IMR-90 (cell line): ENCODE measurements around the gene ERC2. TPM values are rescaled to one million over a fixed set of nuclear protein-coding genes. Genes with fewer than 3 reads are reported as not detected.

Experiments used
- ATAC-seq: fragments of 200-7000 bp; cut with Tn5 transposase; 2 replicates; pipeline ENCODE4 v1.9.1; 2020; ENCODE audit warnings: low read depth, mild to moderate bottlenecking, moderate library complexity
- BruUV-seq: library from RNA; stranded (reverse); fragments of 400-500 nt; replicated peaks from 2 replicates; lab custom pipeline; 2021; lab: Mats Ljungman, UMichigan
- CTCF ChIA-PET: fragments of 300-600 bp; formaldehyde crosslinking; extraction: SDS; loops from one replicate; lab custom pipeline; 2021; ENCODE audit warnings: antibody characterized with exemption; lab: Yijun Ruan, JAX
- POLR2A ChIA-PET: fragments of 300-600 bp; sonication (Branson Sonifier 250); formaldehyde crosslinking; loops from one replicate; lab custom pipeline; 2022; ENCODE audit warnings: antibody characterized with exemption; ENCODE audit not compliant: unreplicated experiment; lab: Charles Lee
- DNase-seq: peaks from one replicate; pipeline ENCODE4 v3.0.0; 2013
- H2AFZ ChIP-seq: replicated peaks from 2 replicates; pipeline ENCODE3; 2013; ENCODE audit warnings: low read length, mild to moderate bottlenecking; ENCODE audit not compliant: poor library complexity
- H2AK5ac ChIP-seq: 2 replicates; pipeline ENCODE4 v1.6.1; 2013; ENCODE audit warnings: low read depth, low read length, inconsistent platforms
- H2AK9ac ChIP-seq: replicated peaks from 2 replicates; pipeline ENCODE3; 2013; ENCODE audit warnings: mild to moderate bottlenecking, low read depth, low read length, moderate library complexity; ENCODE audit not compliant: poor library complexity
- H2BK120ac ChIP-seq: 2 replicates; pipeline ENCODE4 v1.6.1; 2013; ENCODE audit warnings: low read depth, low read length, inconsistent platforms
- H2BK15ac ChIP-seq: 3 replicates; pipeline ENCODE4 v1.6.1; 2013; ENCODE audit warnings: low read depth, low read length, inconsistent platforms
- H2BK20ac ChIP-seq: 2 replicates; pipeline ENCODE4 v1.6.1; 2013; ENCODE audit warnings: low read depth, mild to moderate bottlenecking, inconsistent platforms, low read length, moderate library complexity
- H2BK5ac ChIP-seq: 2 replicates; pipeline ENCODE4 v1.6.1; 2013; ENCODE audit warnings: mild to moderate bottlenecking, low read depth, low read length, inconsistent platforms; ENCODE audit not compliant: poor library complexity, severe bottlenecking
- H3K14ac ChIP-seq: replicated peaks from 2 replicates; pipeline ENCODE4 v1.6.1; 2013; ENCODE audit warnings: low read depth, low read length, inconsistent platforms
- H3K18ac ChIP-seq: 2 replicates; pipeline ENCODE4 v1.6.1; 2013; ENCODE audit warnings: low read depth, low read length, control low read depth
- H3K23ac ChIP-seq: 2 replicates; pipeline ENCODE4 v1.6.1; 2013; ENCODE audit warnings: low read depth, low read length, inconsistent platforms
- H3K27ac ChIP-seq: 2 replicates; pipeline ENCODE4 v1.5.1; 2013; ENCODE audit warnings: mild to moderate bottlenecking, control low read depth, low read length; ENCODE audit not compliant: insufficient read depth
- H3K27me3 ChIP-seq: 2 replicates; pipeline ENCODE4 v1.6.1; 2013; ENCODE audit warnings: low read length; ENCODE audit not compliant: control insufficient read depth, insufficient read depth
- H3K36me3 ChIP-seq: 2 replicates; pipeline ENCODE4 v1.6.1; 2013; ENCODE audit warnings: low read length, mixed read lengths; ENCODE audit not compliant: control insufficient read depth, insufficient read depth
- H3K4ac ChIP-seq: 2 replicates; pipeline ENCODE4 v1.6.1; 2013; ENCODE audit warnings: low read depth, low read length, inconsistent platforms
- H3K4me1 ChIP-seq: 2 replicates; pipeline ENCODE4 v1.6.1; 2013; ENCODE audit warnings: low read length, mixed read lengths; ENCODE audit not compliant: control insufficient read depth, insufficient read depth
- H3K4me2 ChIP-seq: 2 replicates; pipeline ENCODE4 v1.6.1; 2013; ENCODE audit warnings: low read depth, mild to moderate bottlenecking, control low read depth, low read length, moderate library complexity
- H3K4me3 ChIP-seq: 2 replicates; pipeline ENCODE4 v1.5.1; 2013; ENCODE audit warnings: low read depth, mild to moderate bottlenecking, control low read depth, low read length, moderate library complexity; ENCODE audit not compliant: insufficient read depth
- H3K56ac ChIP-seq: 2 replicates; pipeline ENCODE4 v1.6.1; 2013; ENCODE audit warnings: low read length, inconsistent platforms; ENCODE audit not compliant: insufficient read depth; ENCODE audit errors: extremely low read depth
- H3K79me1 ChIP-seq, 2 experiments: 2 replicates each; pipeline ENCODE4 v1.6.1; 2013; ENCODE audit warnings: low read length in 2 of 2, inconsistent platforms in 1 of 2, low read depth in 1 of 2
- H3K9ac ChIP-seq: 2 replicates; pipeline ENCODE4 v1.6.1; 2013; ENCODE audit warnings: low read depth, low read length, control low read depth
- H3K9me1 ChIP-seq: 2 replicates; pipeline ENCODE4 v1.6.1; 2013; ENCODE audit warnings: low read length, inconsistent platforms; ENCODE audit not compliant: insufficient read depth
- H3K9me3 ChIP-seq: 2 replicates; pipeline ENCODE4 v1.6.1; 2013; ENCODE audit warnings: low read length; ENCODE audit not compliant: control insufficient read depth, insufficient read depth
- H4K20me1 ChIP-seq: 2 replicates; pipeline ENCODE4 v1.6.1; 2013; ENCODE audit warnings: low read length, inconsistent platforms; ENCODE audit not compliant: insufficient read depth
- H4K5ac ChIP-seq: 2 replicates; pipeline ENCODE4 v1.6.1; 2013; ENCODE audit warnings: mild to moderate bottlenecking, low read depth, low read length, control low read depth
- H4K8ac ChIP-seq, 2 experiments: 2 replicates each; pipeline ENCODE4 v1.6.1; 2013; ENCODE audit warnings: low read depth in 2 of 2, low read length in 2 of 2, control low read depth in 1 of 2, inconsistent platforms in 1 of 2
- H4K91ac ChIP-seq: 2 replicates; pipeline ENCODE4 v1.6.1; 2013; ENCODE audit warnings: low read depth, low read length, inconsistent platforms; ENCODE audit not compliant: insufficient read depth
- MAFK ChIP-seq: IDR thresholded peaks from 2 replicates; pipeline ENCODE4 v1.6.1; 2012; ENCODE audit warnings: low read depth, low read length, improper control_type of control experiment
- MXI1 ChIP-seq: IDR thresholded peaks from 2 replicates; pipeline ENCODE4 v1.6.1; 2012; ENCODE audit warnings: low read depth, mild to moderate bottlenecking, low read length, moderate library complexity, borderline replicate concordance
- RCOR1 ChIP-seq: IDR thresholded peaks from 2 replicates; pipeline ENCODE4 v1.6.1; 2012; ENCODE audit warnings: mild to moderate bottlenecking, low read length, improper control_type of control experiment; ENCODE audit not compliant: insufficient replicate concordance
- WGBS, 2 experiments: methylation state at CpG; one replicate each; pipeline versions ENCODE4 v1.1.5 to v1.1.7; 2013; ENCODE audit warnings: missing lambda C conversion rate in 2 of 2; ENCODE audit not compliant: insufficient read length in 1 of 2; ENCODE audit errors: extremely low coverage in 2 of 2; 5-methylcytosine and 5-hydroxymethylcytosine counted together
- dilution Hi-C: fragments of 300-500 bp; cut with HindIII; formaldehyde crosslinking; loops from one replicate; pipeline ENCODE4 v1.14.3; 2018; ENCODE audit warnings: low sequenced_read_pairs; ENCODE audit not compliant: unreplicated experiment
- in situ Hi-C: fragments of 300-500 bp; cut with MboI; formaldehyde crosslinking; loops from 3 replicates; pipeline ENCODE4 v1.14.3; 2019; ENCODE audit warnings: low sequenced_read_pairs, inconsistent platforms, mixed read lengths
- intact Hi-C: fragments of 100-400 bp; cut with micrococcal nuclease; formaldehyde crosslinking; loops from 2 replicates; pipeline ENCODE4 v1.10.0; 2022
- polyA plus RNA-seq, 3 experiments: library from polyadenylated mRNA; depleted of rRNA; stranded (reverse); fragments of >200 nt; gene quantifications; 2 replicates each; pipeline ENCODE4 v1.2.3, GENCODE V29; 2012; ENCODE audit warnings: low replicate concordance in 1 of 3
- total RNA-seq: library from RNA; depleted of rRNA; stranded (reverse); fragments of >200 nt; gene quantifications from 2 replicates; pipeline ENCODE4 v1.2.3, GENCODE V29; 2012
- TF ChIP-seq, protein P1 (sequence below): conservative IDR thresholded peaks from 2 replicates; pipeline ENCODE4 v1.5.1; 2012; ENCODE audit warnings: mild to moderate bottlenecking, low read depth, low read length, improper control_type of control experiment
- TF ChIP-seq, protein P2 (sequence below): fragments of 150-350 bp; IDR thresholded peaks from 2 replicates; pipeline ENCODE4 v1.6.1; 2016; ENCODE audit warnings: low read depth, mild to moderate bottlenecking, low read length, moderate library complexity, borderline replicate concordance

Gene ERC2
- total and polyA plus RNA-seq, 2 of the 4 experiments (the other 2 are of a cell fraction), result 0.17 to 0.18 TPM

DNA sequence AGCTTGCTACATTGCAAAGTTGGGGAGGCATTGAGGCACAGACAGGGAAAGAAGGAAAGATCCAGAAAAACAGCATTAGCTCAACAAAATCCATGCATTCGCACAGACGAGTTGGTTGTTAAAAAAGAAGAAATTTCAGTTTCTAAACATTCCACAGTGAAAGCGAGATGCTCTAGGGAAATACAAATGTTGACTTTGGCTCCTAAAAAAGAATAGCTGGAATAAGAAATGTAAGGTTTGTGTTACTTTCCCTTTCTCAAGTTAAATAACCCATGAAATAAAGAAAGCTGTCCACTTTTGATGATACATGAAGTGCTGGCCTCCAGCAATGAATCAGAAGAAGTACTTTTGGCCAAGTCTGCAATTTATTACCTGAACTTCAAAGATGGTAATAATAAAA, 465.1 kb downstream of the ERC2 start:
- no peaks in the 10 kb centered on the region for H3K9me3 ChIP-seq
- no peak for DNase-seq

More for the DNA sequence above, 465.1 kb downstream of the ERC2 start:
- H4K8ac ChIP-seq, result no peak overlapping the region
- H2BK15ac ChIP-seq, result no peak overlapping the region
- dilution Hi-C loops, result no loop called here
- no peak overlapping the region for H4K91ac ChIP-seq
- no peaks in the 10 kb centered on the region for H3K9me1 ChIP-seq
- no peaks in the 10 kb centered on the region for H3K79me1 ChIP-seq
- no peak overlapping the region for H2AK9ac ChIP-seq
- no peak overlapping the region for H3K14ac ChIP-seq
- no peak overlapping the region for H2BK5ac ChIP-seq
- no peak overlapping the region for H4K5ac ChIP-seq
- H2BK20ac ChIP-seq, result no peak overlapping the region
- H4K20me1 ChIP-seq, result no peaks in the 10 kb centered on the region
- intact Hi-C loops, result no loop called here
- no peak overlapping the region for H3K4me3 ChIP-seq
- no CpG with 5 or more reads among the region's 3 CpGs for WGBS, 2 experiments
- H3K27me3 ChIP-seq, result no peaks in the 10 kb centered on the region
- H3K4me1 ChIP-seq, result no peaks in the 10 kb centered on the region
- H2AK5ac ChIP-seq, result no peak overlapping the region
- no peak overlapping the region for H2AFZ ChIP-seq
- BruUV-seq, result no TSS peak
- H3K23ac ChIP-seq, result no peak overlapping the region
- no peak for ATAC-seq
- in situ Hi-C loops, result no loop called here
- no peak overlapping the region for H3K4me2 ChIP-seq
- CTCF ChIA-PET, result interaction anchor here (0.5 to 0.7 kb wide), 2 partner anchors 167 to 391 kb away, joined by 3 to 10 read pairs; no protein-coding TSS in a partner anchor
- no peak overlapping the region for H3K56ac ChIP-seq
- H3K27ac ChIP-seq, result no peak overlapping the region
- POLR2A ChIA-PET, result no interaction called here
- no peaks in the 10 kb centered on the region for H3K36me3 ChIP-seq
- H3K4ac ChIP-seq, result no peak overlapping the region
- H2BK120ac ChIP-seq, result no peak overlapping the region
- no peak overlapping the region for H3K18ac ChIP-seq
- no peak for TF ChIP-seq MXI1
- TF ChIP-seq, protein P1, sequence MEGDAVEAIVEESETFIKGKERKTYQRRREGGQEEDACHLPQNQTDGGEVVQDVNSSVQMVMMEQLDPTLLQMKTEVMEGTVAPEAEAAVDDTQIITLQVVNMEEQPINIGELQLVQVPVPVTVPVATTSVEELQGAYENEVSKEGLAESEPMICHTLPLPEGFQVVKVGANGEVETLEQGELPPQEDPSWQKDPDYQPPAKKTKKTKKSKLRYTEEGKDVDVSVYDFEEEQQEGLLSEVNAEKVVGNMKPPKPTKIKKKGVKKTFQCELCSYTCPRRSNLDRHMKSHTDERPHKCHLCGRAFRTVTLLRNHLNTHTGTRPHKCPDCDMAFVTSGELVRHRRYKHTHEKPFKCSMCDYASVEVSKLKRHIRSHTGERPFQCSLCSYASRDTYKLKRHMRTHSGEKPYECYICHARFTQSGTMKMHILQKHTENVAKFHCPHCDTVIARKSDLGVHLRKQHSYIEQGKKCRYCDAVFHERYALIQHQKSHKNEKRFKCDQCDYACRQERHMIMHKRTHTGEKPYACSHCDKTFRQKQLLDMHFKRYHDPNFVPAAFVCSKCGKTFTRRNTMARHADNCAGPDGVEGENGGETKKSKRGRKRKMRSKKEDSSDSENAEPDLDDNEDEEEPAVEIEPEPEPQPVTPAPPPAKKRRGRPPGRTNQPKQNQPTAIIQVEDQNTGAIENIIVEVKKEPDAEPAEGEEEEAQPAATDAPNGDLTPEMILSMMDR, result no peak
- TF ChIP-seq RCOR1, result no peak
- no peak for TF ChIP-seq MAFK
- TF ChIP-seq, protein P2, sequence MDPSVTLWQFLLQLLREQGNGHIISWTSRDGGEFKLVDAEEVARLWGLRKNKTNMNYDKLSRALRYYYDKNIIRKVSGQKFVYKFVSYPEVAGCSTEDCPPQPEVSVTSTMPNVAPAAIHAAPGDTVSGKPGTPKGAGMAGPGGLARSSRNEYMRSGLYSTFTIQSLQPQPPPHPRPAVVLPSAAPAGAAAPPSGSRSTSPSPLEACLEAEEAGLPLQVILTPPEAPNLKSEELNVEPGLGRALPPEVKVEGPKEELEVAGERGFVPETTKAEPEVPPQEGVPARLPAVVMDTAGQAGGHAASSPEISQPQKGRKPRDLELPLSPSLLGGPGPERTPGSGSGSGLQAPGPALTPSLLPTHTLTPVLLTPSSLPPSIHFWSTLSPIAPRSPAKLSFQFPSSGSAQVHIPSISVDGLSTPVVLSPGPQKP, result no peak
- no peak overlapping the region for H3K9ac ChIP-seq
